HG02885 (cell line): ENCODE measurements around the gene CENPW.

Experiments used
- ATAC-seq: cut with Tn5 transposase; IDR thresholded peaks from one replicate; pipeline ENCODE4 v1.9.1; 2021; ENCODE audit warnings: mild to moderate bottlenecking; ENCODE audit not compliant: unreplicated experiment, poor library complexity

Gene CENPW

DNA sequence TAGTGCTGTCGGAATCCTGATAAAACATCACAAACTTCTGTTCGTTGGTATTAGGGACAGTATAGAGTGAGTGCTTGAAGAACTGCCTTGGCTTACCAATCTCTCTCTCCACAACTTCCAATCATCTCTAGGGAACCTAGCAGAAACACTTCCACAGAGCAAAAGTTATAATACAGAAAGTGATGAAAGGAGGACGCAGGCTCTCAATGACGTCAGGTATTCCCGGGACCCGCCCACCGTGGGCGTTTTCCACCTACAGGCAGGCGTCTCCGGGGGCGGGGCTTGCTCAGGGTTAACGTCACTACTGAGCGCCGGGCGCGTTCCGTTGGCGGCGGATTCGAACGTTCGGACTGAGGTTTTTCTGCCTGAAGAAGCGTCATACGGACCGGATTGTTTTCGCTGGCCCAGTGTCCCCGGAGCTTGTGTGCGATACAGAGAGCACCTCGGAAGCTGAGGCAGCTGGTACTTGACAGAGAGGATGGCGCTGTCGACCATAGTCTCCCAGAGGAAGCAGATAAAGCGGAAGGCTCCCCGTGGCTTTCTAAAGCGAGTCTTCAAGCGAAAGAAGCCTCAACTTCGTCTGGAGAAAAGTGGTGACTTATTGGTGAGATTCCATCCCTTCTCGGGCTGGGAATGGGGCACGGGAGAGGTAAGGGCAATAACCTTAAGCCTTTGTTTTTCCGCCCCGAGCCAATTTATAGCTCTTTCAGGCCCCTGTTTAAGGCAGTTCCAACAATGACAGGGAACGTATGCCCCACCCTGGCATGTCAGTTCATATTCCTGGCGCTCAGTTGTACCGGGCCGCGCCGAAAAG lies at the start of gene CENPW:
Gene CENPW (plus strand): TSS at position 320 of the 814 bp plus-strand sequence. CDS start 159 bp downstream, at position 479.
- peak; percentile 82 for ATAC-seq

DNA sequence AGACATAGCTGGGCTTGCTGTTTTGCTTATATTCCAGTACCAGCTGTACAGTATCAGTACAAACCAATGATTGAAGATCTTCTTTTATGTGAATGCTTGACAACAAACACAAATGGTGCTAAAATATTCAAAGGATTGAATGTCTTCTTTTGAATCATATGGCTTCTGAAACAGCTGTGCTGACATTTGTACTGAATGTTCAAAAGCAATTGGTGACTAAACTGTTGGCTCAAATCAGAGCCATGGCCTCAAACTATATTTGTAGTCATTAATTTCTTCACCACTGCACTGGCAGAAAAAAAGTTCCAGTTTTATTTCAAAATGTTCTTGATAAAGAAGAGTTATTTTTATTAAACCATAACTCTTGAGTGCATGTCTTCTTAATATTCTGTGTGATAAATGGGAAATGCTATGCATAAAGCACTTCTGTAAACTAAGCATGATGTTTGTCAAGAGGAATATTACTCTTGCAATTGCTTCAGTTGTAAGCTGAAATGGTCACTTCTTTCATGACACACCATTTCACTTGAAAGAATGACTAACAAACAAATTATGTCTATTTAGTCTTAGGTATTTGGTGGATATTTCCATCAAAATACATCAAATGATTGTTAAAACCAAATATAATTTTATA lies 45.9 kb upstream of the CENPW start:
- ATAC-seq, result no peak

DNA sequence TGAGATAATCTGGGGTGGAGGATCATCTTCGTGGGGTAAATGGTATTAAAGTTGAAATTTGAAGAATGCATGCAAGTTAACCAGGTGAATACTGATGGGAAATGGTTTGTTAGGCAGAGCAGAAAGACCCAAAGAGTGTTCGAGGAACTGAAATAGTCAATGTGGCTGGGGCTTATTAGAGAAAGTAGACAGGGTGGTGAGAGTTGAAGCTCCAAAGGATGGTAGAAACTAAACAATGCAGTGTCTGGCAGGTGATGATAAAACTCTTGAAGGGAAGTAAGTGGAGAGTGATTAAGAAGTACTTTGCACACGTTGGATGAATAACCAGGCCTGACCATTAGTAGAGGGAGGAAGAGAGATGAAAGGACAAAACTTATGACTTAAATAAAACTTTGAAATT lies 39.8 kb upstream of the CENPW start:
- peak; percentile 45 for ATAC-seq

DNA sequence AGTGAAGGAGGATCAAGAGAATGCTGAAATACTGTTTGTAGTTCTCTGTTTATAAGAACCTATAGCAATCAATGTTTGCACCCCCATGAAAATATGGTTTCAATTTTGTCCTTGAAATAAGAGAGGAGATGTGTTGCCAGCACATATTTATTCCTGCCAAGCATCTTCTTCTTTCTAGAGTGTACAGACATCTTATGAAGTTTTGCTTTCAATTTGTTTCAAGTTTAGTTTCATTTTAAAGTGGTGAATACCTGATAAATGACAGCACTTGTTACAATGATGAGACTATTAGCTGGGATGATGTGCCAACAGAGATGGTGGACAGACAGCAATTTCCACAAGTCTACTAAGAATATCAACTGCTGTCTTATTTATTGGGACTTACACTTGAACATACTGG lies 39.2 kb upstream of the CENPW start:
- peak; percentile 85 for ATAC-seq

DNA sequence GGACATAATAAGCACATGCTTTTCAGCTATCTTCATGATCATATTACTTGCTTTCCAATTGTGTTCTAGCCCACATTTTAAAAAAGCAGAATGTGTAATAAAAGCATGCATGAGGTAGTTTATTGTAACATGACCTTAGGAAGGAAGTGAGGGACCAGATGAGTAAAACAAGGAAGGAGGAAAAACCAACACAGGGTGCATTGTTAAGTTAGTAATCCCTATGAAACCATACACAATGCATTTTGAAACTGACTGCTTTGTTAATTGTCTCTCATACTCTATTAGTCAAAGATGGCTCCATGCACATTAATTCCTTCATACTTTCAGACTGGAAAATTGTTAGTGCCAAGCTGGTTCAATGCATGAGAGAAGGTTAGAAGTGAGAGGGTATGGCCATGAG lies 37.7 kb upstream of the CENPW start:
- no peak for ATAC-seq

DNA sequence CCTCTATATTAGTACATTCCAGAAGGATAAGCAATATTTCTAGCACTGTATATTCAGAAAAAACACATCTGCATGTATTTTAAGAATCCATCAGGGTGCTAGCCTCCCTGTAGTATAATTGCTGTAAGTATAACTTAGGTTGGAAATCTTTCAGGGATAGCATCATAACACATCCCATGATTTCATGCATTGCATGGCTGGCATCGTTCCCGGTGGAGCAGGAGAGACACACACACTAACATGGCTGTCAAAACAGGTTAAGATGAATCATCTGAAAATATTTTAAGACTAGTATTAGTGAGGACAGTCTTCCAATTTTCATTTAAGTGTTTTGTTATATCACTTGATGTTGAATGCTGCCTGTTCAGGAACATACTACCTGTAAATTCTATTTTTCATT lies 32.1 kb upstream of the CENPW start:
- ATAC-seq, result no peak

DNA sequence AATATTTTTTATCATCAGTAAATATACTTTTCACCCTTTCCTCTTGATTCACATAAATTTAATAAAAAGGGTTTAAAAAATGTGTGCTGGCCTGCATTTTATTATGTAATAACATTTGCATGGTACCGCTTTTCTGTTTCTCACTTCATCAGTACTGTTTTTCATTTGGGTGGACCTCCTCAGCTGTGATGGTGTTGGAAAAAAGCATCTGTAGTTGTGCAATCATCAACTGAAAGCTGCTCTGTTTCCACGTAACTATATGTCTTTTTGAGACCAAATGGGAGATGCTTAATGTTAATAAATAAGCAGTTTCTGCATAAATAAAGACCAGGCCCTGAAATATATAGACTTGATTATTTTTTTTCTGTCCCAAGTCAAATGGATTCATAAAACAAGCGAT lies 31.6 kb upstream of the CENPW start:
- ATAC-seq, result no peak

DNA sequence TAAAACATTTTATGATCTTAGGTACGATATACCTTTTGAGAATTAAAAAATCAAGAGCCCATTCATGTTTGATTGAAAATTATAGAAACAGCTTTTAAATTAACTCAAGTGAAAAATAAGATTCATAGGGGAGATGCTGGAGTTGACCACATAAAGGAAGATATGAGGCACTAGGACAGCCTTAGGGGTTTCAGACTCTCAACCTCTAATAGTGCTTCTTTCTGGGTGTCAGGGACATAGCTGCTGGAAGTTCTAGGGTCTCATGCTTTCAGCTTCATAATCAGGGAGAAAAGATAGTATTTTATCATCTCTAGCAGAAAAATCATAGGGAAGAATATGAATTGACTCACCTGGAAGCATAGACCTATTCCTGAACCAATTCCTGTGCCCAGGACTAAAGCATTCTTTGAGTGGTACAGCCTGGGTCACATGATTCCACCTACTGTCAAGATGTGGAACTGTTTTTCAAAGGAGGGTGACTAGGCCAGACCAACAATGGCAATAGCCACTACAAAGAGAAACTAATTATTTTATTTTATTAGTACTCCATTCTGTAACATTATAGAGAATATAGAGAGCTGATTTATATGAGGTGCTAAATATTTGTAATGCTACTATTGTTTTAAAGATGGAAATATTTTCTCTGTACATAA lies 27.8 kb upstream of the CENPW start:
- peak; percentile 90 for ATAC-seq

DNA sequence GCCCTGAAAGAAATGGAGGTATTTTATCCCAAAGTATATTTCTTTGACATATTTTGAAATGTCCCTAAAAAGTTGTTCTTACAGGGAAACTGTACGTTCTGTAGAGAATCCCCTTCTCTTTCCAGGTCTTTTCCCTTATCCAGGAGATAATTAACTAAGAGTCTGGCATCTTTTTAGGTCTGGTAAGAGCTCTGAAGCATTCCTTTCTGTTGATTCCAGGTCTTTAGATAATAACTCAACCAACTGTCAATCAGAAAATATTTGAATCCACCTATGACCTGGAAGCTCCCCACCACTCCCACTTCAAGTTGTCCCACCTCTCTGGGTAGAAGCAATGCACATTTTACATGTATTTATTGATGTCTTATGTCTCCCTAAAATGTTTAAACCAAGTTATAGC lies 26.0 kb upstream of the CENPW start:
- no peak for ATAC-seq

DNA sequence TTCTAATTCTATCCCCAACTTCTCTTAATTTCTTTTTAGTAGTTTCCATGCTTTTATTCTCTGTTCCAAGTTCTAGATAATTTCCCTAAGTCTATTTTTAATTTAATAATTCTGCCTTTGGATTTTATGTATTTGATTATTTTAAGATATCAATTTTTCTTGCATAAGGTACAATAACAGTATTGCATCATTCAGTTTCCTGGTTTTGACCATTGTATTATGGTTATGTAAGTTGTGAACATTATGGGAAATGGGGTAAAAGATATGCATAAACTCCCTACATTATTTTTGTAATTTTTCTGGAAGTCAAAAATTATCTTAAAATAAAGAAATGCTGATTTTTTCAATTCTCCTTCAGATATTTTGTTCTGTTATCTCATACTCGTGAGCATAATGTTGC lies 21.1 kb upstream of the CENPW start:
- ATAC-seq, result no peak

DNA sequence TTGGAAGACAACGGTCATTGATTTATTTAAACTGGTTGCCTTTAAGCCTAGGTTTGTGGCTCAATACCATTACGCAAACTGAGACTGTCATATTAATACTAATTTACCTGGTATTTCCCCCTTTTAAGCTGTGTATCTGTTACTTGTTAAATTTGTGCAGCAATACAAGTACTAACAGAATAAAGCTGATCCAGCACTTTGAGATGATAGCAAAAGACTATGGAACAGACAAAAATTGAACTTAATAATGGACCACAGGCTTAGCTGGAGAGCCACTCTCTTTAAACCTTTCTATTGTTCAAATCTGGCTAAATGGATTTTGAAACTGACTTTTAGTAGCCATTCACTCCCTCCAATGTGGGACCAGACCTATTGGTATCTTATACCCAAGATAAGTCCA lies 6.2 kb upstream of the CENPW start:
- ATAC-seq, result no peak

DNA sequence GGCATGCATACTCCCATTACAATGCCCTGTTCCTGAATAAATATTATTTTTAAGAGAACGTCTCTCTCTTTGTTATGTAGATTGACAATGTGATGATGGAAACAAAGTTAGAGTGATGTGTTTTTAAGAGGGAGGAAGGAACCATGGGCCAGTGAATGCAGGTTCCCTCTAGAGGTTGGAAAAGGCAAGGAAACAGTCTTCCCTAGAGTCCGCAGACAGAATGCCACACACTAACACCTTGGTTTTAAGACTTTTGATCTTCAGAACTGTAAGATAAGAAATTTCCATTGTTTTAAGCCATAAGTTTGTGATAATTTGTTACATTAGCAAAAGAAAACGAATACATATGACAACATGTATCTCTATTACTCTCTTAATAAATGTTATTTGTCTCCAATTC lies 4.7 kb upstream of the CENPW start:
- ATAC-seq, result no peak

DNA sequence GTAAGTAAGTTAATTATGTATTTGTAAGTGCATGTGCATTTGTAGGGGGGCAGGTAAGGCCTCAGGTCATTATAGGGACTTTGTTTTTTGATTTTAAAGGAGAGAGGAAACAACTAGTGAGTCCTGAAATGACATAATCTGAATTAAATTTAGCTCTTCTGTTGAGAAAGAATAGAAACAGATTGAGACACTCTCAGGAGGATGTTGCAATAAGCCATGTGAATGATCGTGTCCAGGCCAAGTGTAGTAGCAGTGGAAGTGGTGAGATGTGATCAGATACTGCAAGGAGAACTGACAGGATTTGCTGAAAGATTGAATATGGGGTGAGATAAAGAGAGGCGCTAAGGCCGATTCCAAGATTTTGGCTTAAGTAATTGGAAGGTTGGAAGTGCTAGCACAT lies 2.6 kb upstream of the CENPW start:
- ATAC-seq, result peak; percentile 28

DNA sequence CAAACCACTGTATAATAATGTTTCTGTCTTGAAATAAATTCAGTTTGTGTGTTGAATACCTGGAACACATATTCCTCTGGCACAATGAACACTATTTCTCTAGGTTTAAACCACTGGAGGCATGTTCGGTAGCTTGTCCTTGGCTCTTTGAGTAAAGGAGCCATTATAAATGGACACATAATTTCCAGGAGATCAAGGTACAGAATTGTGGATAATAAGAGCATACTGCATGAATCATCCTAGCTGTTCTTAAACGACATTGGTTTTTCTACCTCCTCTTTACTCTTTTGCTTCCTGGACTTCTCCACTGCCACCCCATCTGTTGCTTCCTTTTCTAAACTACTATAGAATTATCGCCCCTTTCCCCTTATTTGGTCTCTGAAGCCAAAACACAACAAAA lies 1.2 kb downstream of the CENPW start:
- ATAC-seq, result no peak

DNA sequence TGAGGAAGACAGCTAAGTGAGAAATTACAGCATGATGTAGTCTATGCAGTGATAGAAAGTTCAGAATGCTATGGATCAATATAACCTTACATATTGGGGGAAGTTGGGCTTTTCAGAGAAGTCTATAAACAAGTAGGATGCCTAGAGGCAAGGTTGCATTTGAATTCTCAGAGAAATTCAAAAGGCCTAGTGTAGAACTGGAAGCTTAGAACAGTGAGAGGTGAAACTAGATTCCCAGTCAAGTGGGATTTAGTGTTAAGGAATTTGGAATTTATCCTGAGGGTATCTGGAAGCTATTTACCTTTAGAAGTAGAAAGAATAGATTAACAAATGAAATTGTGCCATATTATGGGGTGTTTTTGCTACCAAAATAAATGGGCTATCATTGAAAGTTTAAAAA lies 4.3 kb downstream of the CENPW start:
- ATAC-seq, result no peak

DNA sequence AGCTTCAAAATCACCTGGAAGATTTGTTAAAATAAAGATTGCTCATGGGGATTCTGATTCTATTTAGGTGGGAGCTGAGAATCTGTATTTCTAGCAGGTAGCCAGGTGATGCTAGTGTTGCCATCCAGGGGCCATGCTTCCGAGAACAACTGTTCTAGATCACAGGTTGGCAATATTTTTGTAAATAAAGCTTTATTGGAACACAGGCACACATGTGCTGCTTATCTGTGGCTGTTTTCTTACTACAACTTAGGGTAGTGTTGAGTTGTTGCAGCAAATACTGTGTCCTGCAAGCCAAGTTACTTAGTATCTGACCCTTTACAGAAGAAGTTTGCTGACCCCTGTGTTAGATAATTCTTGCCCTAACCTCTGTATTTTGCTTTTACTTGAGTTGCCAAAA lies 12.0 kb downstream of the CENPW start:
- no peak for ATAC-seq

DNA sequence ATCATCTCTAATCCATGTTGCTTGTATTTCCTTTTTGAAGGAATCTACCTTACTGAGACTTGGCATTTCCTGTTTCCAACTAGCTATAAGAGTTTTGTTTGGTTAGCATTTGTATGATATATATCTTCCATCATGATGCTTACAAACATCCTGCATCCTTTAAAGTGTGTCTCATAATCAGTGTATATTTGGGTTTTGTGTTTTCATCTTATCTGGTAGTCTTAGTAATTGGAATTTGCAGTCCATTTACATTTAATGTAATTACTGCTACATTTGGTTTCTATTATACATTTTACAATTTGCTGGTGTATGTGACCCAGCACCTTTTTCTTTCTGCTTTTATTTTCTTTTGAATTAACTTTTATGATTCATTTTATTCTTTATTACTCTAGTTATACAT lies 12.6 kb downstream of the CENPW start:
- ATAC-seq, result no peak

DNA sequence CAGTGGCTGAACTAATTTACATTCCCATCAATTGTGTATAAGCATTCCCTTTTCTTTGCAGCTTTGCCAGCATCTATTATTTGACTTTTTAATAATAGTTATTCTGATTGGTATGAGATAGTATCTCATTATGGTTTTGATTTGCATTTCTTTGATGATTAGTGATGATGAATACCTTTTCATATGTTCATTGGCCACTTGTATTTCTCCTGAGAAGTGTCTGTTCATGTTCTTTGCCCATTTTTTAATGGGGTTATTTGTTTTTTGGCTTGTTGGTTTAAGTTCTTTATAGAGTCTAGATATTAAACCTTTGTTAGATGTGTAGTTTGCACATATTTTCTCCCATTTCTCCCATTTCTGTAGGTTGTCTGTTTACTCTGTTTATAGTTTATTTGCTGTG lies 16.6 kb downstream of the CENPW start:
- ATAC-seq, result no peak

DNA sequence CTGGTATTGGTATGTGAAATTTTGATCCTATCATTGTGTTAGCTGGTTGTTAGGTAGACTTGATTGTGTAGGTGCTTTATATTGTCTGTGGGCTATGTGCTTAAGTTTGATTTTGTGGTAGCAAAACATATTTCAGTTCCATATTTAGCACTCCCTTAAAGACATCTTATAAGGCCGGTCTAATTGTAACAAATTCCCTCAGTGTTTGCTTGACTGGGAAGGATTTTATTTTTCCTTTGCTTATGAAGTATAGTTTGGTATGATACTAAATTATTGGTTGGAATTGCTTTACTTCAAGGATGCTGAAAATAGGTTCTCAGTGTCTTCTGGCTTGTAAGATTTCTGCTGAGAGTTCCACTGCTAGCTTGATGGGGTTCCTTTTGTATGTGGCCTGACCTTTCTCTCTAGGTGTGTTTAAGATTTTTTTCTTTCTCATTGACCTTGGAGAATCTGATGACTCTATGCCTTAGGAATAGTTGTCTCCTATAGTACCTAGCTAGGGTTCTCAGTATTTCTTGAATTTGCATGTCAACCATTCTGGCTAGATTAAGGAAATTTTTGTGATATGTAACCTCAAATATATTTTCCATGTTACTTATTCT lies 20.1 kb downstream of the CENPW start:
- no peak for ATAC-seq

DNA sequence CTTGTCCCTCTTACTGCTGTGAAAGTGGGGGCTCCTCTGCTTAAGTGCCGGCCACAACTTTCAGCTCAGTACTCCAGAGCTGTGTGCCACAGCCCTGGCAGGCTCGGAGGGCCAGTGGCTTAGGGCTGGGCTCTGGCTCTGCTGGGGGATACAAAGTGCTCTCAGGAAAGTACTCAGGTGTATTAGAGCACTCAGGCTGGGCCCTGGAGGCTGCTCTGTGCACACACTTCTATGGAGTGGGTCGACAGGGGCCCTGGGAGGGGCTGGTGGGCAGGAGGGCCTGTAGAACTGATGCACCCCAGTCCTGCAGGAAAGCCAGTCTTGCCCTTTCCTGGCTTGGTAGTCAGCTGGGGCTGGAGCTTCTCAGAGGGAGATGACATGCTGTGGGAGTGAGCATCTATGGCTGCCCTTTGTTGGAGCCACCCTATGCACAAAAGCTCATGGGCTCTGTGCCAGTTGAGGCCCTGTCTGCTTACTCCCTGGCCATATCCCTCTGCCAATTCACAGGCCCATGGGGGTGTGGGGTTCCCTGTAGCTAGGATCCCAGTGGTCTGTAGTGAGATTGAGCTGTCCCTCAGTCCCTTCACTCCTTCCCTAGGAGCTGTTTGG lies 22.0 kb downstream of the CENPW start:
- no peak for ATAC-seq

DNA sequence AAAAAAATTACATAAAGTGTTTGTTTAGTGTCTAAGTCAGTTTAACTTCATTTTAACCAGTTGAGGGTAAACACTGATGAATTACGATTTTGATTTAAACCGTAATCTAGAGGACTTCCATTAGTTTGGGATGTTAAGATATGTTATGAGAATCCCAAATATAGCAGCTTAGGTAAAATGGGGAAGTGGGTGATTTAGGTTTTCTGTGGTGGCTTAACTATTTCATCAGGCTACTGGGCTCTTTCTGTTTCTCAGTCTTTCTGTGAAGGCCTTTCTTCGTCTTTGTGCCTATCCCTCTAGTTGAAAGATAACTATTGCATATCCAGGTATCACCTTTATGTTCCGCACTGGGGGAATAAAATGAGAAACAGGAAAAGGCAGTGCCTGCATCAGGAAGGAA lies 27.9 kb downstream of the CENPW start:
- ATAC-seq, result no peak
